SH-SY5Y (cell line): Measurements from ENCODE around the gene BMP3.

Experiments used
- GATA2 ChIP-seq: IDR thresholded peaks from 2 replicates; pipeline ENCODE4 v1.6.1; 2011; ENCODE audit warnings: mild to moderate bottlenecking, low read depth, low read length
- GATA3 ChIP-seq: IDR thresholded peaks from 2 replicates; pipeline ENCODE4 v1.6.1; 2011; ENCODE audit warnings: low read depth, mild to moderate bottlenecking, low read length, moderate library complexity

BMP3 gene

GRCh38 chr4:81069706-81070331 is 39.3 kb downstream of the BMP3 start:
- TF ChIP-seq GATA2 (no peak), GATA3 (no peak)

GRCh38 chr4:81071013-81071412 is 40.5 kb downstream of the BMP3 start:
- TF ChIP-seq GATA2: no peak
- no peak for TF ChIP-seq GATA3

GRCh38 chr4:81081156-81081555 is 50.6 kb downstream of the BMP3 start:
- TF ChIP-seq GATA2 (no peak), GATA3 (no peak)

- TF ChIP-seq GATA2 (no peak), GATA3 (no peak)
These were observed 53.5 kb downstream of the BMP3 start for GRCh38 chr4:81084029-81084428.

GRCh38 chr4:81084634-81085033 is 54.1 kb downstream of the BMP3 start:
- TF ChIP-seq GATA2 (no peak), GATA3 (no peak)

- TF ChIP-seq GATA3 (no peak), GATA2 (no peak)
These were observed 54.8 kb downstream of the BMP3 start for GRCh38 chr4:81085291-81085690.

- TF ChIP-seq GATA2 (no peak), GATA3 (no peak)
These were observed 55.5 kb downstream of the BMP3 start for GRCh38 chr4:81085979-81086378.

- TF ChIP-seq GATA2: no peak
- no peak for TF ChIP-seq GATA3
These were observed 63.4 kb downstream of the BMP3 start for GRCh38 chr4:81093720-81094401.

- TF ChIP-seq GATA2: no peak
- TF ChIP-seq GATA3: no peak
These were observed 64.9 kb downstream of the BMP3 start for GRCh38 chr4:81095389-81095788.

GRCh38 chr4:81096566-81096965 is 66.1 kb downstream of the BMP3 start:
- TF ChIP-seq GATA3: no peak
- no peak for TF ChIP-seq GATA2

GRCh38 chr4:81102107-81102506 is 71.6 kb downstream of the BMP3 start:
- TF ChIP-seq GATA2: no peak
- TF ChIP-seq GATA3: no peak

- TF ChIP-seq GATA2: no peak
- no peak for TF ChIP-seq GATA3
These were observed 75.6 kb downstream of the BMP3 start for GRCh38 chr4:81106150-81106549.
